Colonic mucosa (tissue), 4 donors: ENCODE data around the gene PLPPR5. TPM values are rescaled to one million over a fixed set of nuclear protein-coding genes. Genes with fewer than 3 reads are reported as not detected.

Experiments used
- DNase-seq: peaks from one replicate; pipeline ENCODE4 v3.0.0-alpha.2; 2020
- H3K27ac ChIP-seq: fragments of 200-600 bp; one replicate; pipeline ENCODE4 v1.8.0; 2021
- H3K27me3 ChIP-seq: fragments of 200-600 bp; one replicate; pipeline ENCODE4 v1.8.0; 2021
- H3K36me3 ChIP-seq: fragments of 200-600 bp; one replicate; pipeline ENCODE4 v1.8.0; 2021
- H3K4me1 ChIP-seq: fragments of 200-600 bp; one replicate; pipeline ENCODE4 v1.8.0; 2021; ENCODE audit warnings: mild to moderate bottlenecking
- H3K4me3 ChIP-seq: fragments of 200-600 bp; one replicate; pipeline ENCODE4 v1.8.0; 2021
- H3K9ac ChIP-seq, 2 donors: one replicate each; pipeline ENCODE4 v1.7.0; 2013; ENCODE audit warnings: control low read depth in 2 of 2, low read depth in 2 of 2, low read length in 2 of 2
- H3K9me3 ChIP-seq: fragments of 200-600 bp; one replicate; pipeline ENCODE4 v1.8.0; 2021
- CTCF ChIP-seq: fragments of 200-600 bp; IDR thresholded peaks from one replicate; pipeline ENCODE4 v1.8.0; 2022; ENCODE audit warnings: antibody characterized with exemption, mild to moderate bottlenecking
- intact Hi-C: fragments of 100-400 bp; cut with DNase I; formaldehyde crosslinking; loops from one replicate; pipeline ENCODE4 v1.14.1; 2022
- total RNA-seq, 2 donors: library from RNA; stranded (reverse); fragmentation: NEBNext Ultra II Directional in 1 of 2; extraction: Animal tissue kit (Norgen Biotek cat#: 25700) in 1 of 2; gene quantifications; one replicate each; pipeline ENCODE4 v1.2.1, GENCODE V29; 2021
- donor health status: healthy.
- donor health status: DM: no; HTN: no; CAD: no.
- donor health status: DM: no; HTN: no; CAD: no.

Gene PLPPR5
- total RNA-seq, 2 donors from 2014 or later = 0.16 TPM; not detected in 1

GRCh38 chr1:98949621-98950020, 55.0 kb downstream of the PLPPR5 start:
- no peak overlapping the region for H3K9ac ChIP-seq
- H3K4me1 ChIP-seq = no peaks in the 10 kb centered on the region
- no peak overlapping the region for H3K27ac ChIP-seq
- TF ChIP-seq CTCF = no peak
- H3K9me3 ChIP-seq = no peaks in the 10 kb centered on the region
- H3K27me3 ChIP-seq = no peaks in the 10 kb centered on the region
- intact Hi-C loops = loop anchor here (10.0 kb wide), 1 partner anchor 155 kb away; no protein-coding TSS in a partner anchor
- no peak overlapping the region for H3K4me3 ChIP-seq
- no peak for DNase-seq
- no peaks in the 10 kb centered on the region for H3K36me3 ChIP-seq

- Histone ChIP-seq H3K9ac (no peak overlapping the region), H3K4me1 (no peaks in the 10 kb centered on the region), H3K27ac (no peak overlapping the region), H3K9me3 (no peaks in the 10 kb centered on the region), H3K27me3 (no peaks in the 10 kb centered on the region), H3K36me3 (no peaks in the 10 kb centered on the region), H3K4me3 (no peak overlapping the region)
- DNase-seq = no peak
- intact Hi-C loops = loop anchor here (10.0 kb wide), 1 partner anchor 154 kb away; no protein-coding TSS in a partner anchor
- TF ChIP-seq CTCF = no peak
These were observed 55.5 kb downstream of the PLPPR5 start for GRCh38 chr1:98949166-98949565.

GRCh38 chr1:98947071-98947470, 57.6 kb downstream of the PLPPR5 start:
- intact Hi-C loops = loop anchor here (10.0 kb wide), 1 partner anchor 152 kb away; no protein-coding TSS in a partner anchor
- DNase-seq = no peak
- no peak for TF ChIP-seq CTCF
- H3K27me3 ChIP-seq = no peaks in the 10 kb centered on the region
- no peak overlapping the region for H3K9ac ChIP-seq
- no peak overlapping the region for H3K4me3 ChIP-seq
- no peaks in the 10 kb centered on the region for H3K9me3 ChIP-seq
- H3K36me3 ChIP-seq = no peaks in the 10 kb centered on the region
- no peaks in the 10 kb centered on the region for H3K4me1 ChIP-seq
- H3K27ac ChIP-seq = no peak overlapping the region

- H3K27me3 ChIP-seq = no peaks in the 10 kb centered on the region
- no peaks in the 10 kb centered on the region for H3K9me3 ChIP-seq
- H3K4me1 ChIP-seq = no peaks in the 10 kb centered on the region
- no peak overlapping the region for H3K9ac ChIP-seq
- no peak for DNase-seq
- H3K4me3 ChIP-seq = no peak overlapping the region
- no peaks in the 10 kb centered on the region for H3K36me3 ChIP-seq
- no peak for TF ChIP-seq CTCF
- intact Hi-C loops = loop anchor here (10.0 kb wide), 1 partner anchor 146 kb away; no protein-coding TSS in a partner anchor
- no peak overlapping the region for H3K27ac ChIP-seq
These were observed 64.0 kb downstream of the PLPPR5 start for GRCh38 chr1:98940722-98941079.

- no peak overlapping the region for H3K4me3 ChIP-seq
- H3K9ac ChIP-seq = no peak overlapping the region
- no peaks in the 10 kb centered on the region for H3K36me3 ChIP-seq
- H3K27ac ChIP-seq = no peak overlapping the region
- H3K9me3 ChIP-seq = no peaks in the 10 kb centered on the region
- no peak for TF ChIP-seq CTCF
- no peaks in the 10 kb centered on the region for H3K4me1 ChIP-seq
- intact Hi-C loops = loop anchor here (10.0 kb wide), 1 partner anchor 145 kb away; no protein-coding TSS in a partner anchor
- DNase-seq = no peak
- no peaks in the 10 kb centered on the region for H3K27me3 ChIP-seq
These were observed 64.5 kb downstream of the PLPPR5 start for GRCh38 chr1:98940069-98940721.
